ENCODE results near the gene CAST.
A peak's percentile ranks its signal among the peaks of the same experiment; 100 is the strongest.

CAST gene

DNA sequence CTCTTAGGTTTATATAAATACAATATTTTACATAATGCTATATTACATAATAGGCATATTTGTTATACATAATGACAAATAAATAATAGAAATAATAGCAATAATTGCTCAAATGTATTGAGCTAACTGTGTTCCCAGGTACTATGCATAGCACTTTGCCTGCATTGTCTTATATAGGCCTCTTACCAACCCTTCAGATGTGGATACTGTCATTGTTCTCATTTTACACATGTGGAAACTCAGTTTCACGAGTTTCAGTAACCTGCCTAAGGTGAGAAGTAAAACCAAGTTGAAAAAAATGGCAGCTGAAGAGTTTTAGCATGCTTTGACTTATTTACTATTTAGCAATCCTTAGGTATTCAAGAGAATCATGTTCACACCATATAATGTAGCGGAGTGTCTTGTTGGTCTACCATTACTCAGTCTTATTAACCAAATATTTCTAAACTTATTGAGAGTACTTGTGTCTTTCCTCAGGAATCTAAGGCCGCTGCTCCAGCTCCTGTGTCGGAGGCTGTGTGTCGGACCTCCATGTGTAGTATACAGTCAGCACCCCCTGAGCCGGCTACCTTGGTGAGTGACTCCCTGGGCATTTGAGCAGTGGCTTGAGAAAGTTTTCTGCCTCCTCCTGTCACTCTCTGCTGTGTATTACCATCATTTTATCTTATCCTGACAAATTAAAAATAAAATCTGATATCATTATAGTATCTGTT lies 88.1 kb downstream of the CAST start:
- no peak for DNase-seq

DNA sequence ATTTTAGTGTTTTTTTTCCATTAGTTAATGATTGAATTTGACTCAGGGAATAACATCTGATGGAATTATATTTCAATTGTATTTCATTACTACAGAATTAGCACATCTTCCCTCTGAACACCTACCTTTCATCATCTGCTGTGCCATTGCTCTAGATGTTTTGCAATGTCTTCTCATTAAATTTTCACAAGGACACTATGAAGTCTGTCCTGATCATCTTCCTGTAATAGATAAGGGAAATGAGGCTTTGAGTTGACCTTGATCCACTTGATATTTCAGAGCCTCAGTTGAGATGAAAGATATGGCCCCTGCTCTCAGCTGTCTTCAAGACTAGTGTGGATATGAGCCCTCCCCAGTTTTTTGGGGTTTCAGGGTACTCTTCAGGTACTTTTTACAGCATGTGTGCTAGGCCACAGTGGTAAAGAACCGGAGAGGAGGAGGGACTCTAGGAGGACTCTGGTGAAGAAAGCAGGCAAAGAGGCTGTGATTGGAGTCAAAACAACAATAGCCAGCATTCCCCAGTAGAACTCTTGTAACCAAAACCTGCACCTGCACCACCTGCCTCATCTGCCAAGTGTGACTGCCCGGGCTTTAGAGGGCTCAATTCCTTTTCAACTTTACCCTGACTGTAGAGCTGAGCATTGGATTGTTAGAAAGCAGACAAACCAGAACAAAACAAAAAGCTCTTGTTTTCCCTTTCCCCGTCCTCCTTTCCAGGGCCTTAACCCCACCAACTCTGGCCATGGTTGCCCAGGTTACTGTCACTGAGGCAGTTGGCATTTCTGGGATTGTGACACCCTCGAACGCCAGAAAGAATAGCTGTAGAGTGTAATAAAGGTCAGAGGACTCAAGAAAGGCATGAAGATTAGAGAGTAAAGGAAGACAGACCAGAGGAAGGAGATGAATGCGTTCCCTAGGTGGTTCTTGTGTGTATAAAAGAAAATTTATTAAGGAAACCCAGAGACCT lies 89.3 kb downstream of the CAST start:
- DNase-seq, result no peak

DNA sequence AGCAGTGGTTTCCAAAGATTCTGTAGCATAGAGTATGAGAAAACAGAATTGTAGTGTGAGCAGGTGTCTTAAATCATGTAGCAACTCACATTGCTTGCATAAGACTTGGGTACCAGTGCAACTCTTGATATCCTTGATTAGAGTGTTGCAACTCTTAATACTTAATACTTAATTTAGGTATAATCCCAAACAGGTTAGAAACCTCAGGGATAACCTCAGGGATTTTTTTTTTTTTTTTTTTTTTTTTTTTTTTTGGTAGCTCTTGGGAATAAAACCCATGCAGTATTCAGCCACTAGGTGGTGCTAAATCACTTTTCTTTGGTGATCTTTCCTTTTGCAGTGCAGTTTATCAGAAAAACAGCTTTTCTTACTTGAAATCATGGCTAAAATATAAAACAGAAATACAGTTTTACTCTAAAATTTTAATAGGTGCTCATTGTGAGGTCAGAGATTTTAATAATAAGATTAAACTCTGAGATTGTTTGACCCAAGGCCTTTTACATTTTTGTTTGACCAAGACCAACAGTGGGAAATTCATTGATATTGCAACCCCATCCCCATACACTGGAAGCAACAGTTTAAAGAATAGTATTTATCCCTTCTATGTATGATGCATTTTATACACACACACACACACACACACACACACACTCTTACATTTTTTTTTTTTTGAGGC lies 90.3 kb downstream of the CAST start:
- DNase-seq, result peak in 2 of 5 experiments; percentile 35 to 62

DNA sequence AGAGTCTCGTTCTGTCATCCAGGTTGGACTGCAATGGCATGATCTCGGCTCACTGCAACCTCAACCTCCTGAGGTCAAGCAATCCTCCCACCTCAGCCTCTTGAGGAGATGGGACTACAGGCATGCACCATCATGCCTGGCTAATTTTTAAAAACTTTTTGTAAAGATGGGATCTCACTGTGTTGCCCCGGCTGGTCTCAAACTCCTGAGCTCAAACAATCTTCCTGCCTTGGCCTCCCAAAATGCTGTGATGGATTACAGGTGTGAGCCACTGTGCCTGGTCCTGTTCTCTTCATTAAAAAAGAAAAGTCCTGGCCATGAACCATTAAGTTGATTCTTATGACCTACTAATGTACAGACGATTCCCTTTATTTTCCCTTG lies 90.8 kb downstream of the CAST start:
- DNase-seq, result no peak

DNA sequence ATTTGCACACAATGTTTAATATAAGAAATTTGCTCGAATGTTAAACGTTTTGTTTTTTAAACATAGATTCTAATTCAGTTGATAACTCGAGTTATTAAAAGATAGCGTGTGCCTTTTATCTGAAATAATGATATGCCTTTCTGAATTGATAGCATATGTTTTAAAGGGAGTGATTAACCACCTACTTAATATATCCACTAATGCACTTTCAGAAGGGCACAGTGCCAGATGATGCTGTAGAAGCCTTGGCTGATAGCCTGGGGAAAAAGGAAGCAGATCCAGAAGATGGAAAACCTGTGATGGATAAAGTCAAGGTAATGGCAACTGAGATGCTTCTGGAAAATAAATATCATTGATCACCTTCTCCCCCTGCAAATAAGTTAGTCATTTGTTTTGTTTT lies 91.7 kb downstream of the CAST start:
- DNase-seq, result no peak

DNA sequence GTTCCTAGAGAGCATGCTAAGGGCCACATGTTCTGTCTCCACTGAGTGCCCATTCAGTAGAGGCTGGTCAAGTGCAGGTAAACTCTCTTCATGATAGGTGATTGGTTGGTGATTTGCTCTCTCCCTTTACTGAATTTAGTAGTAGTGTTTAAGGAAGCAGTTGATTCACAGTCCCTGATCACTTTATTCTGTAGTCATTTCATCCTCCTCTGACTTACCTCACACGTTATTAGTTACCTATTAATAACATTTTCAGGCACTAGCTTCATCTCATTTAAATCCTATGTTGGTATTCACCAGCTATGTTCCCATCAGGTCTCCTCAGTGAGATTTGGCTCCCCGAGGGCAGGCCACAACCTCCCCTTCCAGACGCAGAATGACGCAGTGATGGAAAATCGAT lies 93.7 kb downstream of the CAST start:
- DNase-seq, result no peak

DNA sequence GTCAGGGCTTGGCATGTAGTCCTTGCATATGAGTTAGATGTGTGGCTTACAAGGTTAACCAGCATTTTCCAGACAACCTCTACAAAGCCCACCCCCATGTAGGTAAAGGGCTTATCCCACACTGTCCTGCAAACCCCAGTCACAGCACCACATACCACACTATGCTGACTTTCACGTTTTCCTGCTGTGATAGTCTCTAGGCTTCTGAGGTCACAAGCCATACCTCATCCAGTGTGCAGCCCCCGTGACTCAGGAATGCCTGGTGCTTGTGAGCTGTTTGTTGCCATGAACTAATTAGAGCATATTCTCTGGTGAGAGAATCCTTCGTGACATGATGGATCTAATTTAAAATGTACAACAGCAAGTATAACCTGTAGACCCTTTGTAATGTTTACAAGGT lies 94.8 kb downstream of the CAST start:
- no peak for DNase-seq

DNA sequence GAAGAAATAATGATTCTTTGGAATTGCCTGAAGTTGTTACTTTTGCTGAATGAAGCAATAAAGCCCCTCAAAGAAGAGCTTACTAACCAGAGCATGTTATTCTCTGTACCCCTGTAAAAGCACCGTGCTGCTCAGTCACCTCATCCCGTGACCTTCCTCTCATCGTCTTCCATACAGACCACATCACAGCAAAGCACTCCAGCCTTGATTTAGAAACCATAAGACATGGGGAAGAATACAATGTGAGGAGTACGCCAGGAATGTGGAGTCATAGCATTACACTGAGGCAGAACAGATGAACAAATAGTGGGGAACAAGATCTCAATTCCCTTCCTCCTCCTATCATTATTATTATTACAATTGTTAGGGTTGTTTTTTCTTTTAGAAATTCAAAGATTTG lies 96.4 kb downstream of the CAST start:
- no peak for DNase-seq

DNA sequence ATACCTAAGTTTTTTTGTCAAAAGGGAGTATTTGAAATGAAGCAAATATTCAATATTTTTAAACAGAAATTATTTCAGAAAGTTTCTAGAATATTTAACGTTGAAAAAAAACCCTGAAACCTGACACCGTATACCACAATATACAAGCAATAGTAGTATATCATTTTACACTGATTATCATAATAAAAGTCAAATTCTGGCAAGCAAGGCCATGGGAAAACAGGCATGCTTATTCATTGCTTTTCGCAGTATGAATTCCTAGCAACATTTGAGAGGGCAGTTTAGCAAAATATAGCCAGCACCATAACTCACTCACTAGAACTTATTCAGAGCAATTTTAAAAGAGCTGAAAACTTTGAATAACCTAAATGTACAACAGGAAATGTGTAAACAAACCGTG lies 99.4 kb downstream of the CAST start:
- DNase-seq, result no peak

DNA sequence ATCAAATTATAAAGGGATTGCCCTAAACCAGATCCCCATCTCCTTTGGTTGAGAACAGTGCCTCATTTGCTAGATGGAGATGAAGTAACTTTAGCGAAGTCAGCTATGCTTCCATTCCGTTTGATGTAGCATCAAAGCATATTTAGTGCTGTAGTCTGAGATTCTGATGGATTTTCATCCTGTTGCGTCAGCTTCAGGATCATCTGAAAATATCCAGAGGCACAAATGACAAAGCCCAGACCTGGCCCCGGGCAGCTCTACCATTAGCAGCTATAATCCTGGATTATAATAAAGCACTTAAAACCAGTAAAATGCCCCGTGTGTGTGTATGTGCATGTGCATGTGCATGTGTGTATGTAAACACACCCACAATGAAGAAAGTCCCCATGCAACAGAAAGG lies 100.8 kb downstream of the CAST start:
- no peak for DNase-seq

DNA sequence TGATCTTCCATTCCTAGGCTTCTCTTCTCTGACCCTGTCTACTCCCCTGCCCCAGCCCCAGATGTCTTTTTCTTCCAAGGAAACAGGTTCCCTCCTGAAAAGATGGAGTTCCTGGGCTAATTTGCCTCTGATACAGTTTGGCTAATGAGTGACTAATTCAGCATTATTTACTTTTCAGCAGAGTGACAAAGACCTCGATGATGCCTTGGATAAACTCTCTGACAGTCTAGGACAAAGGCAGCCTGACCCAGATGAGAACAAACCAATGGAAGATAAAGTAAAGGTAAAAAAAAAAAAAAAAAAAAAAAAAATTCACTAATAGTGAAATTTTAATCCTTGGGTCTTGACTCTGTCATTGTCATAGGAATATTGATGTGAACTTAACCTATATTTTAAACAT lies 102.9 kb downstream of the CAST start:
- no peak for DNase-seq

DNA sequence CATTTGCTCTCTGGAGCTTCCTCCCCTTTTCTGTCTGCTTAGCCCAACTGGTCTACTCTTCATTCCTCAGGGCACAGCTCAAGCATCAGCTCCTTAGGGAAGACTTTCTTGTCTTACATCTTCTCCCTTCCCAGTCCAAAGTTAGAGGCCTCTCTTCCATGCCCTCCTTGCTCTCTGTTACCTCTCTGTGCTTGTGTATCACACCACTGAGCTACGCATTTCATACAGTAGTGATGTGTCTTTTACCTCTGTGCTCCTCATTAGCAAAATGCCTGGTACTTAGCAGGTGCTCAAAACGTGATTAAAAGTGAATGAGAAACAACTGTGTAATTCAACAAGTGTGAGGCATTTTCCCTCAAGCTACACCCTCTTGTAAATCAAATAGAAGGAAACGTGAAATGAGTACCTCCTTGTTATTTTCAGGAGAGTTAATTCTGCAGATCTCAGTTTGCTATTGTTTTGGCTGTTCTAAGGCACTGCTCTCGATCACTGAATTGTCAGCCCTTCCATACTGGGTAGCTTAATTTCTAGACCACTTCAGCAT lies 106.6 kb downstream of the CAST start:
- DNase-seq, result no peak

DNA sequence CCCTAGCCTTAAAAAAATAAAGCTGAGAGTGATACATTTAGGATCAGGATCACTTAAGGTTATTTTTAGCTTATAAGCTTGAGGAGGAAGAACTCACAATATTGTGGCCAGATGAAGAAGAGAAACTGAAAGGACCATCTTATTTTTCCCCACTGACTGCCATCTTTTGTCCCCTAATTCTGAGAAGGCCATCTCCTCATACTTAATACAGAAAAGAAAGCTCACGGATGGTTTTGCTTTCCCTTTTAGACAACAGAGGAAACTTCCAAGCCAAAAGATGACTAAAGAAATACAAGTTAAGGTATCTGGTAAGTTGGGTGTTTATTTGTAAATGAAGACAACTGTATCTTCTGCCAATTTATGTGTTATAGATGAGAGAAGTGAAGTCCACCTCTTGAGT lies 109.2 kb downstream of the CAST start:
- DNase-seq, result peak in 1 of 5 experiments; percentile 21

DNA sequence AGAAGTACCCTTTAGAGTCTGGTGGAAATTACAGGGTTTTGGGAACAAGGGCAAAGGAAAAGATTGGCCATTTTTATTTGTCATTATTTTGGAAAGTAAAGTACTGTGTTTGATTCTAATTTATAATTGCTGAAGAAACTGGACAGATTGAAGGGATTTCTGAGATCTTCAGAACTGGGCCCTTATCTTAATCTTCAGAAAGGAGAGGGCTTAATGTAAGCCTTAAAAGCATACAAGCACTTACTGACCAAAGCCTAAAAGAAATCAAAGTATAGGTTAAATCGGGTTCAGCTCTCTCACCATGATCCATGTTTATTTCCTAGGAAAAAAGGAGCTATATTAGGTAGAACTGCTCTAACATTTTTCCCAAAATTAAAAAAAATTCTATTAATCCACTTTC lies 109.9 kb downstream of the CAST start:
- DNase-seq, result no peak

DNA sequence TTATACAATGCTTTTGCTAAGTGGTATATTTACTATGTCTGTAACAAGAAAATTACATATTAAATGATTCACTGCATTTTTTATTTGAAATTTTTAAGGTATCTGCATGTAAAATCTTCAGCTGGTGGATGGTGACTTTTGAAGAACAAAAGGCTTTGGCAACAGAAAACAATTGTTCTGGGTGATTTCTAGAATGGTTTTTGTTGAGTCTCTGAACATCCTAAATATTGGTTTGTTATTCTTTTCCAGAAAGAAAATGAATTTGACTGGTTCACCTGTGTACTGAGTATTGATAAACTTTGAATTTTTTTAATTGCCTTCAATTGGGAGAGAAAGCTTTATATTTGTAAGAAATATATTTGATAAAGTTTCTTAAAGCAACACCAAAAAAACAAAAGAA lies 110.4 kb downstream of the CAST start:
- no peak for DNase-seq

DNA sequence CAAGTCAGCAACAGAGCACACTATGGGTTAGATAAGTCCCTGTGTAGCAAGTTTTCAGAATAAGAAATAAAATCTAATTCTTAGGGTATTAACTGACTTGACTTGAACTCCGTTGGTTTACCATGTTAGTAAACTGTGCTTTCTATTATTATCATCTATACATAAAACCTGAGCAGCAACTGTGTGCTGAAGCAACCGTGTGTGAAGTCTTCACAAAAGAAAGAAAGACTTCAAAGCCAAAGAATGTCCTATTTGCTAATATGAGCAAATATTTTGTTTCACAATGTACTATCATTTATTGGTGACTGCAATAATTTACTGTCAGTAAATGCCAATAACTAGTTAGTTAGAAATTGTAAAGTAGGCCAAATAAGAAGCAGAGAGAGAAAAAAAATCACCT lies 112.9 kb downstream of the CAST start:
- DNase-seq, result no peak

DNA sequence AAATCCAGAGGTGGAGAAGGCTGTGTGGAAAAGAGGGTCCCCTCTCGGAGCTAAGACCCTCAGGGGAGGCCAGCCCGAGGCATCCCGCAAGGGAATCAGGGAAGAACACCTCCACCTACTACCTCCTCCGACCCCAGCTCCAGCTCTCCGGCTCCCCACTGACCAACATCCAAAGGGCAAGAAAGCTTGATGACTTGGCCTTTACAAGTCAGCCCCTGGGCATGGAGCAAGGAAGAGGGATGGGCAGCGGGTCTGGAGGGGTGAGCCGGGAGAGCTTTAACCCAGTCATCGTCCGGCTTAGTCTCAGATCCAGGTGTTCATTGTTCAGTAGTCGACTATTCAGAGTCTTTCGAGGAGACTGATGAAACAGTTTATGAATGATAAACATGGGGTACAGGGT lies 113.5 kb downstream of the CAST start:
- no peak for DNase-seq

DNA sequence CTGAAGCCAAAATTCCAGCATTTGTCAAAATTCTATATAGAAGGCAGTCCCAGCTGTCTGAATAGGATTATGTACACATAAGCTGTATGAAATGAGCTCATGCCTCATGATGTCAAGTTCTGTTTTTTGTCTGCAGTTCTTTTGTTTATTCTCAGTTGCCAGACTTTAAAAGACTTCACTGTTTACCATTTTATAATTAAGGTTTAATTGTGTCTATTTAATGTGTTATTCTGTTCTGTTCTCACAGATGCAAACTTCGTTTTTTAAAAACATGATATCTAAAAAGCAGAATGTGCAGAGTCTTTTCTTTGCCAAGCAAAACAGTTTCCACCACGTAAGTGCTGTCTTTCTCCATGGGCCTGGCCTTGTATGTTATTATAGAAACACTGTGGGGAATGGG lies 114.4 kb downstream of the CAST start:
- no peak for DNase-seq

DNA sequence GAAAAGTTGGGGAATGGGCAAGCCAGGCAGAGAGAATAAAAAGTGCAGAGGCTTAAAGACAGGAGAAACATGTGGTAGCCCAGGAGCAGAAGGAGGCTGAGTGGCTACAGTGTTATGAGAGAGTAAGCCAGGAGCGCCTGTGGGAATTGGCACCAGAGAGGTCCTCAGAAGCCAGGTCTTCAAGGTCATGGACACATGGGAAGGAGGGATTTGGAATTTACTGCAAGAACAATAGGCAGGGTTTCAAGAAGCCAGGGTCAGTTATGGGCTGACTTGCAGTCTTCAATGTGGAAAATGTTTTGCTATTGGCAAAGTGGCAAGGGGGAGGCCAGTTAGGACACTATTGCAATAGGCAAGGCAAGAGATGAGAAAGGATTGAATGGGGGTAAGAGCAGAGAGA lies 116.2 kb downstream of the CAST start:
- DNase-seq, result no peak

DNA sequence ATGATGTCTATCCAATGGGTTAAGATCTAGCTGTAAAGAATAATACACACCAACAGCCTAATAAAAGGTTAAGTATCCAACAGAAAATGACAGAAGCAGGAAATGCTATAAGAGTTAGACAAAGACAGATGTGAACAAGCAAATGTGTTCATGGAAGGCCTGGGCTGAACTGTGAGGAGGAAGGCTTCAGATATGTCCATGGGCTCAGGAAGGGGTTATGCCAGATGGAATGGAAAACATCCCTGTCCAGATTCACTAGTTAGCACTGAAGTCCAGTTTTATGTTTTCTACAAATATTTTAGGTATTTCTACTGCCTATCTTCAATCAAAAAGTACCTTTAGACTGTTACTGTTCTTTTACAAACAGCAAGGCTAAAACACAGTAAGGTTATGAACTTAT lies 118.5 kb downstream of the CAST start:
- no peak for DNase-seq

DNA sequence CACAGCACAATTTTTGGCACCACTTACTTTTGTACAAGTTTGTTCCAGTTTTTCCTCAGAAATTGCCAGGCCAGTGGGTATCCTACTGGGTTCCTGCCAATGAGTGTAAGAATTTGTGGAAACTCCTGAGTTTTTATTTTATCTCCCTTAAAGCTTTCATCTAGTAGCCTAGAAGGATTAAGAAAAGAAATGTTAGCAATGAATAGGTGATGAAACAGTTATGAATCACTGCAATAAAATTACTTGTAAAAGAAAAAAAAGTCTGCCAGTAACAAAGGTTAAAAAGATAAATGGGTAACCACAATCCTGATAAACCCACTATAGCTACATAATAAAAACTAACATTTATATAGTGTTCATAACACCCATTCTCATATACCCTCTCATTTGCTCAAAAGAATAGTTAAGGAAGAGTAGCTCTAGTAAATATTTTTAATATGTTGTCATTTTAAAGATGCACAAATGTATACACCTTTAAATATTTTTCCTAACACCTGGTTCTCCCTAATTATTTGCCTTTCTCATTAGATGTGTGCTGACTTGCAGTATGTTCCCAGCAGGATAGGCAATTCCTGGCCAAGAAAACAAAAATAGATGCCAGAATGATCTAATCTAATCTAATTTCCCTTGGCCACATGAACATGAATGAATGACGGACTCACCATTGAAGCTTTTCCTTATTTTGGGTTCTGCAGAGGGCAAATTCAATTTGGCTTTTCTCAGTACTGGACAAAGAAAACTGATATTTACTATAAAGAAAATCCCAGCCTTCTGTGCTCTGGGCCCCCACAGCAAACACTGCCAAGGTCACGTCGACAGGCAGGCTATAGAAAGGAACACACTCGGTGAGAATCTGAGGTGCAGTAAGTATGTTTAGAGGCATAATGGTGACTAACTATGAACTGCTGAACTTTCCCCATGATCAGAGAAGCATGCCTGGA lies 119.1 kb downstream of the CAST start:
- DNase-seq, result no peak

DNA sequence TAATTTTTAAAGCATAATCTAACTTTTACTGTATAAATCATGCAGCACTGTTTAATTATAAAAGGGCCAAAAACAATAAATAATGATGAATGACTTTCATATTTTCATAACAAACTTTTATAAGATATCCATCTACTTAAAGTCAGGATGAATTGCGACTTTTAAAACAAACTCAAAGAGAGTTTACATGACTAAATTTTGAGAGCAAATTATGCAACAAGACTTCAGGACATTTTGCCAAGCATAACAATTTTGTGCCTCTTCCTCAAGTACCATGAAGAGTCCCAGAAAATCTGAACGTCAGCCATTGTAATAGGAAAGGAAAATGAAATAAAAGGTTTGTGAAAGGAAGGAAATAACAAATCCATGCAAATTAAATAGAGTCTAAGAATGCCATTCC lies 121.2 kb downstream of the CAST start:
- no peak for DNase-seq
